ENCODE results near the gene GREB1.

The GREB1 gene

GRCh38 chr2:11563784-11564666 lies 30.2 kb downstream of the GREB1 start:
- no peak overlapping the region for H3K4me3 ChIP-seq (ENCODE audit: low read depth, low read length)
- no peak for TF ChIP-seq CTCF (IDR thresholded peaks at IDR 0.05; ENCODE audit: low read depth, low read length)

- no peak overlapping the region for H3K4me3 ChIP-seq (ENCODE audit: low read depth, low read length)
- no peak for TF ChIP-seq CTCF (IDR thresholded peaks at IDR 0.05; ENCODE audit: low read depth, low read length)
These were observed 31.1 kb downstream of the GREB1 start for GRCh38 chr2:11564816-11565567.

GRCh38 chr2:11566383-11566782 lies 32.5 kb downstream of the GREB1 start:
- TF ChIP-seq CTCF (IDR thresholded peaks at IDR 0.05; ENCODE audit: low read depth, low read length) = no peak
- H3K4me3 ChIP-seq (ENCODE audit: low read depth, low read length) = no peak overlapping the region

- H3K4me3 ChIP-seq (ENCODE audit: low read depth, low read length) = no peak overlapping the region
- TF ChIP-seq CTCF (IDR thresholded peaks at IDR 0.05; ENCODE audit: low read depth, low read length) = no peak
These were observed 33.8 kb downstream of the GREB1 start for GRCh38 chr2:11567631-11568031.

- no peak overlapping the region for H3K4me3 ChIP-seq (ENCODE audit: low read depth, low read length)
These were observed 34.6 kb downstream of the GREB1 start for GRCh38 chr2:11568436-11568835.

GRCh38 chr2:11569636-11570035 lies 35.8 kb downstream of the GREB1 start:
- TF ChIP-seq CTCF (IDR thresholded peaks at IDR 0.05; ENCODE audit: low read depth, low read length) = no peak

More at GRCh38 chr2:11568436-11568835, 34.6 kb downstream of the GREB1 start:
- no peak for TF ChIP-seq CTCF (IDR thresholded peaks at IDR 0.05; ENCODE audit: low read depth, low read length)

GRCh38 chr2:11571170-11571569 lies 37.3 kb downstream of the GREB1 start:
- no peak for TF ChIP-seq CTCF (IDR thresholded peaks at IDR 0.05; ENCODE audit: low read depth, low read length)

More at GRCh38 chr2:11569636-11570035, 35.8 kb downstream of the GREB1 start:
- H3K4me3 ChIP-seq (ENCODE audit: low read depth, low read length) = no peak overlapping the region

More at GRCh38 chr2:11571170-11571569, 37.3 kb downstream of the GREB1 start:
- H3K4me3 ChIP-seq (ENCODE audit: low read depth, low read length) = no peak overlapping the region

All from WI38 (cell line).